B cell (primary cell): ENCODE data around the gene DDR2. TPM values are rescaled to one million over a fixed set of nuclear protein-coding genes. Genes with fewer than 3 reads are reported as not detected.

Experiments used
- ATAC-seq: fragments of 200-7000 bp; cut with Tn5 transposase; one replicate; pipeline ENCODE4 v1.10.0; 2021; ENCODE audit warnings: low read depth, mild to moderate bottlenecking, moderate number of reproducible peaks, moderate library complexity
- CTCF ChIA-PET: fragments of 350-600 bp; sonication (Branson Sonifier 250); formaldehyde crosslinking; loops from one replicate; lab custom pipeline; 2021; ENCODE audit warnings: antibody characterized with exemption, inconsistent platforms; lab: Charles Lee
- POLR2A ChIA-PET: fragments of 350-600 bp; sonication (Branson Sonifier 250); formaldehyde crosslinking; loops from one replicate; lab custom pipeline; 2021; ENCODE audit warnings: antibody characterized with exemption; lab: Charles Lee
- DNase-seq: peaks from one replicate; pipeline ENCODE4 v3.0.0; 2013
- H2AFZ ChIP-seq: 2 replicates; pipeline ENCODE4 v1.6.1; 2012; ENCODE audit warnings: mild to moderate bottlenecking, low read depth, low read length; ENCODE audit not compliant: insufficient read depth, poor library complexity, severe bottlenecking
- H3K27ac ChIP-seq, 2 donors: 1 replicate in 1 of 2; 2 replicates in 1 of 2; pipeline ENCODE4 v1.5.1; 2012 to 2013; ENCODE audit warnings: low read length in 2 of 2, mild to moderate bottlenecking in 2 of 2, moderate library complexity in 1 of 2
- H3K27me3 ChIP-seq, 4 experiments: fragments of 200-600 bp in 1 of 4; sonication (generic) in 1 of 4; replicated peaks in 1 of 4; 1 replicate in 2 of 4; 2 replicates in 2 of 4; pipeline versions ENCODE4 v1.6.1 to v1.7.0; 2013 to 2016; ENCODE audit warnings: low read length in 3 of 4, mild to moderate bottlenecking in 2 of 4, mixed read lengths in 1 of 4, moderate library complexity in 1 of 4; ENCODE audit not compliant: insufficient read depth in 4 of 4, control insufficient read depth in 3 of 4; ENCODE audit errors: control extremely low read depth in 1 of 4
- H3K36me3 ChIP-seq, 2 experiments: replicated peaks in 1 of 2; 1 replicate in 1 of 2; 2 replicates in 1 of 2; pipeline versions ENCODE4 v1.6.1 to v1.7.1; 2013; ENCODE audit warnings: low read length in 1 of 2; ENCODE audit not compliant: insufficient read depth in 2 of 2, control insufficient read depth in 1 of 2; ENCODE audit errors: control extremely low read depth in 1 of 2, extremely low read depth in 1 of 2
- H3K4me1 ChIP-seq, 2 donors: fragments of 200-600 bp in 1 of 2; sonication (generic) in 1 of 2; 1 replicate in 1 of 2; 2 replicates in 1 of 2; pipeline versions ENCODE4 v1.5.1 to v1.6.1; 2013 to 2017; ENCODE audit warnings: low read length in 2 of 2; ENCODE audit not compliant: control insufficient read depth in 2 of 2, insufficient read depth in 2 of 2
- H3K4me2 ChIP-seq: replicated peaks from 2 replicates; pipeline ENCODE3; 2012; ENCODE audit warnings: mild to moderate bottlenecking, low read depth, low read length; ENCODE audit not compliant: poor library complexity, severe bottlenecking
- H3K4me3 ChIP-seq, 5 experiments: fragments of 200-600 bp in 1 of 5; sonication (generic) in 1 of 5; 1 replicate in 3 of 5; 2 replicates in 2 of 5; pipeline versions ENCODE4 v1.5.1 to v1.7.0; 2011 to 2016; ENCODE audit warnings: low read length in 4 of 5, mild to moderate bottlenecking in 4 of 5, low read depth in 2 of 5, control low read depth in 1 of 5, moderate library complexity in 1 of 5; ENCODE audit not compliant: insufficient read depth in 1 of 5; ENCODE audit errors: control extremely low read depth in 1 of 5, extremely low read depth in 1 of 5
- H3K79me2 ChIP-seq: fragments of 200-600 bp; sonication (generic); one replicate; pipeline ENCODE4 v1.6.0; 2016; ENCODE audit warnings: low read length; ENCODE audit not compliant: control insufficient read depth, insufficient read depth
- H3K9ac ChIP-seq: fragments of 200-600 bp; sonication (generic); 2 replicates; pipeline ENCODE4 v1.6.1; 2017; ENCODE audit warnings: mild to moderate bottlenecking, low read length, moderate library complexity
- H3K9me3 ChIP-seq, 3 donors: one replicate each; pipeline versions ENCODE4 v1.6.1 to v1.7.1; 2013; ENCODE audit warnings: low read length in 2 of 3; ENCODE audit not compliant: control insufficient read depth in 2 of 3, insufficient read depth in 1 of 3; ENCODE audit errors: control extremely low read depth in 1 of 3
- H4K20me1 ChIP-seq: 2 replicates; pipeline ENCODE4 v1.6.0; 2012; ENCODE audit warnings: mild to moderate bottlenecking, low read length; ENCODE audit not compliant: insufficient read depth, control insufficient read depth, poor library complexity, severe bottlenecking
- H3K27ac Mint-ChIP-seq: one replicate; pipeline ENCODE4 v1.8.0; 2021; ENCODE audit warnings: mixed read lengths
- H3K27me3 Mint-ChIP-seq: one replicate; pipeline ENCODE4 v1.8.0; 2021; ENCODE audit warnings: mixed read lengths
- H3K4me1 Mint-ChIP-seq: one replicate; pipeline ENCODE4 v1.8.0; 2021; ENCODE audit warnings: mixed read lengths
- H3K4me3 Mint-ChIP-seq: one replicate; pipeline ENCODE4 v1.8.0; 2021; ENCODE audit warnings: mixed read lengths
- H3K9me3 Mint-ChIP-seq: one replicate; pipeline ENCODE4 v1.8.0; 2022; ENCODE audit warnings: mixed read lengths; ENCODE audit not compliant: insufficient read depth
- EZH2 ChIP-seq: IDR thresholded peaks from 2 replicates; pipeline ENCODE4 v1.6.1; 2012; ENCODE audit warnings: borderline replicate concordance, low read depth, mild to moderate bottlenecking, moderate library complexity, low read length; ENCODE audit not compliant: insufficient read depth, poor library complexity, severe bottlenecking
- WGBS: methylation state at CpG from one replicate; pipeline ENCODE4 v1.1.5; 2013; ENCODE audit warnings: missing lambda C conversion rate; ENCODE audit not compliant: insufficient coverage; 5-methylcytosine and 5-hydroxymethylcytosine counted together
- intact Hi-C: fragments of 100-400 bp; cut with micrococcal nuclease; formaldehyde crosslinking; loops from one replicate; pipeline ENCODE4 v1.10.0; 2022
- polyA plus RNA-seq: library from polyadenylated mRNA; depleted of rRNA; stranded (reverse); fragments of >200 nt; gene quantifications from 2 replicates; pipeline ENCODE4 v1.2.3, GENCODE V29; 2012
- total RNA-seq, 2 donors: library from RNA; stranded (reverse); fragments of 120-200 nt in 1 of 2; gene quantifications; 1 replicate in 1 of 2; 2 replicates in 1 of 2; pipeline versions ENCODE4 v1.2.3 to v1.2.4, GENCODE V29; 2013 to 2022
- TF ChIP-seq, protein P1 (sequence below): fragments of 200-600 bp; IDR thresholded peaks from one replicate; pipeline ENCODE4 v1.8.0; 2022; ENCODE audit warnings: antibody characterized with exemption, mild to moderate bottlenecking

Gene DDR2
- total and polyA plus RNA-seq, 2 donors (not counting 1 experiment from before 2014, with no cell fraction given): 0.12 to 0.24 TPM

DNA sequence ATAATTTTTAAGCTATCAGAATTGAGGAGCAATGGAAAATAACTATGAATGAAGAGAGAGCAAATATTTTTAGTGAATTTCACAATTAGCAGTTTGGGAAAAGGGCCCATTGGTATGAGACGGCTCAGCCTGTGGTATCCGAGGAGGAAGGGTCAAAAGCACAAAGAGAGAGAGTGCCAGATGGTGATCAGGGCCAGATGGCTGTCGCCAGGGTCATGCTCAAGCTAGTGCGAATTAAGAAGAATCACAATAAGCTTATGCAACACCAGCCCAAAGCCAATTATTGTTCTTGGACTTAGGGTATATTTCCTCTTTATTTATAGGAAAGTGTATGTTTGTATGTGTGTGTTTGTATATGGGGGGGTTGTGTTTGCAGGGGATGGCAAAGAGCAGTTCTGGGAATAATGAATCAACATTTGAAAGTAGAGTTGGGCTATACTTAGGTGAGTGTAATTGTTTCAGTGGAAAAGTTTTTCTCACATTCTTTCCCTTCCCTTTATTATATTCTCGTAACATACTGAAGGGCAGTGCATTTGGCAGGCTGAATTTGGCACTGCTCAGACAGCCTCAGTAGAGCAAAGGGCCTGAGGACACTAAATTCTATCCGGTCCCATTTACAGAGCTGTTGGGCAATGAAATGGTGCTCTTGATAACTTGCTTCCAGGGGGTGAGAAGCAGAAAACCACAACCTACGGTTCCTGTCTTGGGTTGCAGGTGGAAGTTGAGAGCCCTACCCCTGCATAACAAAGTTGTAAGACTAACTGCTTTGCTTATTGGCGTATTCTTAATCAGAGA, 19.5 kb upstream of the DDR2 start:
- no peak for ATAC-seq
- CTCF ChIA-PET: interaction anchor here (0.6 to 1.3 kb wide), 2 partner anchors 14 to 270 kb away, joined by 3 to 5 read pairs; no protein-coding TSS in a partner anchor
- 83% methylated on average over 4 of the region's 8 CpGs for WGBS

DNA sequence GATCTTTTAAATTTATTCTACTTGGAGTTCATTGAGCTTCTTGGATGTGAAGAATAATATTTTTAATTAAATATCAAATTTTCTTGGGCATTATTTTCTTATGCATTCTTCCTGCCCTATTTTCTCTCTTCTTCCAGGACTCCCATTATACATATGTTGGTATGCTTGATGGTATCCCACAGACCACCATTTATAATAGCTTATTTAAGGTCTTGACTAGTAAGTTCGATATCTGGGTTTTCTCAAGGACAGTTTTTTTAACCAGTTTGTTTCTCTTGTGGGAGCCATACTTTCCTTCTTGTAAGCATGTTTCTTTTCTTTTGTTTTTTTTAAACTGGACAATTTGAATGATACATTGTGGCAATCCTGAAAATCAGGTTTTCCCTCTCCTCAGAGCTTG, 15.4 kb upstream of the DDR2 start:
- TF ChIP-seq, protein P1, sequence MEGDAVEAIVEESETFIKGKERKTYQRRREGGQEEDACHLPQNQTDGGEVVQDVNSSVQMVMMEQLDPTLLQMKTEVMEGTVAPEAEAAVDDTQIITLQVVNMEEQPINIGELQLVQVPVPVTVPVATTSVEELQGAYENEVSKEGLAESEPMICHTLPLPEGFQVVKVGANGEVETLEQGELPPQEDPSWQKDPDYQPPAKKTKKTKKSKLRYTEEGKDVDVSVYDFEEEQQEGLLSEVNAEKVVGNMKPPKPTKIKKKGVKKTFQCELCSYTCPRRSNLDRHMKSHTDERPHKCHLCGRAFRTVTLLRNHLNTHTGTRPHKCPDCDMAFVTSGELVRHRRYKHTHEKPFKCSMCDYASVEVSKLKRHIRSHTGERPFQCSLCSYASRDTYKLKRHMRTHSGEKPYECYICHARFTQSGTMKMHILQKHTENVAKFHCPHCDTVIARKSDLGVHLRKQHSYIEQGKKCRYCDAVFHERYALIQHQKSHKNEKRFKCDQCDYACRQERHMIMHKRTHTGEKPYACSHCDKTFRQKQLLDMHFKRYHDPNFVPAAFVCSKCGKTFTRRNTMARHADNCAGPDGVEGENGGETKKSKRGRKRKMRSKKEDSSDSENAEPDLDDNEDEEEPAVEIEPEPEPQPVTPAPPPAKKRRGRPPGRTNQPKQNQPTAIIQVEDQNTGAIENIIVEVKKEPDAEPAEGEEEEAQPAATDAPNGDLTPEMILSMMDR: no peak
- TF ChIP-seq EZH2: no peak
- H3K4me1 ChIP-seq: no peaks in the 10 kb centered on the region
- no peak for DNase-seq
- H3K4me3 ChIP-seq: no peak overlapping the region
- H3K9ac ChIP-seq: no peak overlapping the region
- no peak overlapping the region for H2AFZ ChIP-seq
- POLR2A ChIA-PET: no interaction called here
- no peaks in the 10 kb centered on the region for H4K20me1 ChIP-seq
- H3K27me3 Mint-ChIP-seq: no peaks in the 10 kb centered on the region
- H3K4me3 Mint-ChIP-seq: no peak overlapping the region
- peaks cover 7% of the 10 kb centered on the region for H3K9me3 Mint-ChIP-seq
- H3K79me2 ChIP-seq: no peaks in the 10 kb centered on the region
- no peaks in the 10 kb centered on the region for H3K27me3 ChIP-seq
- no CpG with 5 or more reads among the region's 1 CpG for WGBS
- no peaks in the 10 kb centered on the region for H3K4me1 Mint-ChIP-seq
- no peak for ATAC-seq
- H3K27ac Mint-ChIP-seq: no peak overlapping the region
- no peaks in the 10 kb centered on the region for H3K36me3 ChIP-seq
- intact Hi-C loops: no loop called here
- peaks cover 1 to 16% (median 8%) of the 10 kb centered on the region in 3 donors for H3K9me3 ChIP-seq
- CTCF ChIA-PET: interaction anchor here (1.2 kb wide), 1 partner anchor 25 kb away, joined by 3 read pairs; no protein-coding TSS in a partner anchor
- no peak overlapping the region for H3K27ac ChIP-seq
- H3K4me2 ChIP-seq: no peak overlapping the region

More for the DNA sequence above, 19.5 kb upstream of the DDR2 start:
- H3K27ac ChIP-seq: no peak overlapping the region
- Mint-ChIP-seq H3K4me3 (no peak overlapping the region), H3K9me3 (peaks cover 7% of the 10 kb centered on the region), H3K27ac (no peak overlapping the region), H3K27me3 (no peaks in the 10 kb centered on the region), H3K4me1 (no peaks in the 10 kb centered on the region)
- POLR2A ChIA-PET: interaction anchor here (0.5 kb wide), 1 partner anchor 305 kb away, joined by 4 read pairs; no protein-coding TSS in a partner anchor
- no peaks in the 10 kb centered on the region for H3K36me3 ChIP-seq
- DNase-seq: no peak
- H3K4me1 ChIP-seq: no peaks in the 10 kb centered on the region
- TF ChIP-seq, protein P1: no peak
- TF ChIP-seq EZH2: no peak
- H3K9ac ChIP-seq: no peak overlapping the region
- intact Hi-C loops: no loop called here
- no peak overlapping the region for H3K4me2 ChIP-seq
- H4K20me1 ChIP-seq: no peaks in the 10 kb centered on the region
- no peaks in the 10 kb centered on the region for H3K27me3 ChIP-seq
- no peak overlapping the region for H2AFZ ChIP-seq
- H3K9me3 ChIP-seq: peaks cover 0 to 11% (median 8%) of the 10 kb centered on the region in 3 donors
- H3K4me3 ChIP-seq: no peak overlapping the region
- H3K79me2 ChIP-seq: no peaks in the 10 kb centered on the region
